ENCODE measurements around the gene MAP3K21. TPM values are rescaled to one million over a fixed set of nuclear protein-coding genes. Genes with fewer than 3 reads are reported as not detected.

MAP3K21 gene
- total RNA-seq, 2 experiments from 2014 or later, result 1.3 to 1.5 TPM

DNA sequence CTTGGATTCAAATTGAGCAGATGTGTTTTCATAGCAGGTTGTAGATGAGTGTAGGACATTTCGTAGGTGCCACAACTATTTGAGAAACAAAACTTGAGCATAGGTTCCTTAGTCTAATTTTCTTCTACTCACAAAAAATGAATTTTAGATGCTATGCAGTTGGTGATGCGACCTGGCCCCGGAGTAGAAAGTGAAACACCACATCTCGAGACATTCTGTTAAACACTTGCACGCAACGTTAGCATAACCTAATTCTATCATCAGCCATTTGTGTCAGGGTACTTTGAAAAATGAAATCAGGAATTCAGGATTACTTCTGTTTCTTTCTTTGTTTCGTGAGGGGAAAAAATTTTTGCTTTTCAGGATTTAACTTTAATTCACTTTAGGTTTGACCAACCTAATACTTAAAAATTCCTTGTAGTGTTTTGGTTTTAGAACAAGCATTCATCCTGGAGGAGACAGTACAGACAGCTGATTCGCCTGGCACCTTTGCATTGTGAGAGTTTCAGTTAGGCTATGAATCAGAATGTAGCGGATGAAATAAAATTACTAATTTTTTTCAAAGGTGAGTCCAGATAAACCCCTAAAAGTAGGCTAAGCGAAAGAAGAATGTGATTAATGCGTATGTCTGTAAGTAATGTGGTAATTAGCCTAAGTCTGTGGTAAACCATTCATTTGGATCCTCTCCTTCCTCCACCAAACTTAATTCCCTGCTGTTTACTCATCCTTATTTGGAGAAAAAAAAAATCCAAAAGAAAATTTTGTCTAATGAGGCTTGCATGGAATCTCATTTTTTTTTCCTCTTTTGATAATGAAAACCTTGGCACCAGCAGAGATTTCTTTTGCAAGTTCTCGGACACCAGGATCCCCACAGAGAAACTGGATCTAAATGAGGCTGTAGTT lies 44.9 kb downstream of the MAP3K21 start:
- DNase-seq (no peak), ATAC-seq (ENCODE audit: low read depth) (no peak)
- no peak overlapping the region for H3K27ac Mint-ChIP-seq
- H3K9me3 Mint-ChIP-seq, result no peaks in the 10 kb centered on the region
- peaks cover 7% of the 10 kb centered on the region for H3K27me3 Mint-ChIP-seq
- H3K36me3 Mint-ChIP-seq, result no peaks in the 10 kb centered on the region
- no peak overlapping the region for H3K4me3 Mint-ChIP-seq
- POLR2A ChIA-PET, result no interaction called here
- peaks cover 2% of the 10 kb centered on the region for H3K4me1 Mint-ChIP-seq

DNA sequence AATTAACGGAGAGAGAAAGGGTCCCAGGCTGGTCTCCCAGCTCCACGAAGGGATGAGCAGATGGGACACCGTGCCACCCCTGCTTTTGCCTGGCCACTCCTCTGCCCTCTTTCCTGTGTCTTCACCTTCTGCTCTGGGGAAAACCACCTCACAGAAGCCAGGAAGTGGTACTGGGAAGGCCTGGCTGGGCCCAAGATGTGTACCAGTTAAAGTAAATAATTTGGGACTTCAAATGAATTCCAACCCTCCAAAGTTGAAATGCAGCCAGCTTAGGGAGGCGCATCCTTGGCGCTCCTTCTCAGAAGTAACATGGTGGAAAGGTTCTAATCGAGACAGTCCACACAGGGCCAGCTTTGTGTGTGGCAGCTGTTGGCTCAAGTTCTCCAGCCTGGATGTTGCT lies 45.7 kb downstream of the MAP3K21 start:
- Mint-ChIP-seq H3K27ac (no peak overlapping the region), H3K36me3 (no peaks in the 10 kb centered on the region), H3K9me3 (no peaks in the 10 kb centered on the region), H3K27me3 (peaks cover 7% of the 10 kb centered on the region), H3K4me3 (no peak overlapping the region), H3K4me1 (peaks cover 2% of the 10 kb centered on the region)
- POLR2A ChIA-PET, result no interaction called here
- DNase-seq, result no peak
- ATAC-seq (ENCODE audit: low read depth), result no peak

DNA sequence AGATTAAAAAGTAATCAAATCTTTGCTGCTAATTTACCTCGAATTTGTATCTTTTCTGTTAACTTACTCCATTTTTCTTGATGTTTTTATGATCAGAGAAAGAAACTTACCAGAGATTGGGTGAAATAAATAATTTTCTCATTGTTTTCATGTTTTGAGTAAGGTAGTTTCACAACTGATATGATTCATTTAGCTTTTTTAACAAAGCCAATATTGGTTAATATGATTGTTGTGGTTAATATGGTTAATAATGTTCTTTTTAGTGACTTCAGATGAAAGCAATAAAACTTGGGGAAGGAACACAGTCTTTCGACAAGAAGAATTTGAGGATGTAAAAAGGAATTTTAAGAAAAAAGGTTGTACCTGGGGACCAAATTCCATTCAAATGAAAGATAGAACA lies 48.1 kb downstream of the MAP3K21 start:
- Mint-ChIP-seq H3K27ac (no peak overlapping the region), H3K4me1 (peaks cover 2% of the 10 kb centered on the region), H3K9me3 (no peaks in the 10 kb centered on the region), H3K36me3 (no peaks in the 10 kb centered on the region), H3K27me3 (peaks cover 7% of the 10 kb centered on the region), H3K4me3 (no peak overlapping the region)
- no peak for ATAC-seq (ENCODE audit: low read depth)
- no peak for DNase-seq
- POLR2A ChIA-PET, result no interaction called here

DNA sequence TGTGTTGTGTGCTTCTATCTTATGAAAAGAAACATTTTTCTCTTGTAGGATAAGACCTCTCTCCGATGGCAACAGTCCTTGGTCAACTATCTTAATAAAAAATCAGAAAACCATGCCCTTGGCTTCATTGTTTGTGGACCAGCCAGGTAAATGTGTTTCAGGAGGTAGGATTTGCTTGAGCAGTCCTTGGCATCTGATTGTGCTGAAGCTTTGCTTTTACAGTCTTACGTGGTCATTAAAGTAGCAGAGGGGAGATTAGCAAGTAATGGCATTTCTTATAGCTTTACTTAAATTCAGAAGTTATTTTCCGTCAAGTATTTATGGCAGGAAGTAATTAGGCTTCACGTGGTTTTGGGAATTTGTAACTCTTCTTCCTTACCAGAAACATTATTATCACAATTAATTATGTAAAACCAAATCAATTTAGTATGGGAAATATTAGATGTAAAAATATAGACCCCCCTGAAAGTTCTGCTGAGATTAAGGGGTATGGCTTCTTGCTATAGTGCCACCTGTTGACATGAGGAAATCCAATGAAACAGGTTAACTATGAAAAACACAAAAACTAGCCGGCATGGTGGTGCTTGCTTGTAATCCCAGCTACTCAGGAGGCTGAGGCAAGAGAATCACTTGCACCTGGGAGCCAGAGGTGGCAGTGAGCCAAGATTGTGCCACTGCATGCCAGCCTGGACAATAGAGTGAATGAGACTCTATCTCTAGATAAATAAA lies 49.0 kb downstream of the MAP3K21 start:
- Mint-ChIP-seq H3K36me3 (no peaks in the 10 kb centered on the region), H3K9me3 (no peaks in the 10 kb centered on the region), H3K27ac (no peak overlapping the region), H3K4me1 (peaks cover 2% of the 10 kb centered on the region), H3K27me3 (peaks cover 5% of the 10 kb centered on the region), H3K4me3 (no peak overlapping the region)
- DNase-seq (no peak), ATAC-seq (ENCODE audit: low read depth) (no peak)
- POLR2A ChIA-PET, result no interaction called here

DNA sequence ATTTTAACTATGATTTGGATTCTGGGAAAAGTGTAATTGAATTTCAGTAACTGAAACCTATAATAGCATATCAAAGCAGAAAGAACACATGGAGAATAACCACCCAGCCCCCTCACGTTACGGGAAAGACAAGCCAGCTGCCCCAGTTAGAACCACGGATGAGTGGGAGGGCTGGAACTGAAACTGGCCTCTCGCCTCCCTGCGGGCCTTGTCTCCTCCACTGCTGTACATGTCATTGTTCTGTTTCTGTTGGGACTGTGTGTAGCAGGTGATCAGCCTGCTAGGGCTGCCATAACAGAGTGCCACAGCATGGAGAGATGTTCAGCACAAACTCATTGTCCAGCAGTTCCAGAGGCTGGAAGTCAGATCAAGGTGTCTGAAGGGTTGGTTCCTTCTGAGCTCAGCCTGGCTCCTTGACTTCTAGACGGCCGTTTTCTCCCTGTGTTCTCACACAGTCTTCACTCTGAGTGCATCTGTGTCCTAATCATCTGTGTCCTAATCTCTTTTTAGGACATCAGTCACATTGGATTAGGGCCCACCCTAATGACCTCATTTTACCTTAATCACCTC lies 52.4 kb downstream of the MAP3K21 start:
- POLR2A ChIA-PET, result no interaction called here
- ATAC-seq (ENCODE audit: low read depth), result no peak

DNA sequence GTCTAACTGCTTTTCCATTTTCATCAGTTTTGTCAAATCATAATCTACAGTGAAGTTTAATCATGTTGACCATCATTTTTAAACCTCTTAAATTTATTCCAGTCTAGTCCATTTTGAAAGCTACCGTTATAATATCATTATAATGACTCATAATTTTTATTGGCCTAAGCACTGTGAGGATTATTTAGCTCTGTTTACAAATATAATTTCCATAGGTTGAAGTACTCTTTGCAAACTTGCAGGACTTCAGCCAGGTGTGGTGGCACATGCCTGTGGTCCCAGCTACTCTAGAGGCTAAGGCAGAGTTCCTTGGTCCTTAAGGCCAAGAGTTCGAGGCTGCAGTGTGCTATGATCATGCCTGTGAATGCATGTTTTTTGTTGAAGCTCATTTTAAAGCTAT lies 54.3 kb downstream of the MAP3K21 start:
- ATAC-seq (ENCODE audit: low read depth) (no peak), DNase-seq (no peak)
- H3K27me3 Mint-ChIP-seq, result no peaks in the 10 kb centered on the region
- no peaks in the 10 kb centered on the region for H3K9me3 Mint-ChIP-seq
- H3K4me3 Mint-ChIP-seq, result no peak overlapping the region
- H3K27ac Mint-ChIP-seq, result no peak overlapping the region
- POLR2A ChIA-PET, result no interaction called here
- no peaks in the 10 kb centered on the region for H3K4me1 Mint-ChIP-seq
- H3K36me3 Mint-ChIP-seq, result no peaks in the 10 kb centered on the region

More for the DNA sequence above, 52.4 kb downstream of the MAP3K21 start:
- H3K27ac Mint-ChIP-seq, result no peak overlapping the region
- H3K9me3 Mint-ChIP-seq, result no peaks in the 10 kb centered on the region
- H3K4me1 Mint-ChIP-seq, result no peaks in the 10 kb centered on the region
- H3K27me3 Mint-ChIP-seq, result peaks cover 5% of the 10 kb centered on the region
- DNase-seq, result no peak
- no peaks in the 10 kb centered on the region for H3K36me3 Mint-ChIP-seq
- H3K4me3 Mint-ChIP-seq, result no peak overlapping the region

DNA sequence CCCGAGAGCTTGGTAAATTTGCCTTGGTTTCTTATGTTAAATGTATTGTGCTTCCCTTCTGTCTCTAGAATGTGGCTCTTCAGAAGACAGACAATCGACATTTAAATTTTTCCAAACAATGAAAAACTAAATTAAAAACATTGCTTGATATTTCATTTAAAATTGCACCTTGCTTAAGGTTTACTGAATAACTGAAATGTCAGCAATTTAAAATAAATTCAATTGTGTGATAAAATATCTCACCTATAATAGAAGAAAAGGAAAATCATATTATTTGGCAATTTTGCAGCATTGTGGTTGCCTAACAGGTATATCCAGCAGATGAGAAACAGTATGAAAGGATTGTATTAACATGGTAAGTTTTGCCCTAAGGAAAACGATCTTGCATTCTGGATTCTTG lies 56.5 kb downstream of the MAP3K21 start:
- H3K4me1 Mint-ChIP-seq, result no peaks in the 10 kb centered on the region
- H3K27ac Mint-ChIP-seq, result no peak overlapping the region
- ATAC-seq (ENCODE audit: low read depth), result no peak
- H3K4me3 Mint-ChIP-seq, result no peak overlapping the region
- H3K9me3 Mint-ChIP-seq, result no peaks in the 10 kb centered on the region
- no peak for DNase-seq
- H3K36me3 Mint-ChIP-seq, result no peaks in the 10 kb centered on the region
- peaks cover 7% of the 10 kb centered on the region for H3K27me3 Mint-ChIP-seq
- POLR2A ChIA-PET, result no interaction called here

DNA sequence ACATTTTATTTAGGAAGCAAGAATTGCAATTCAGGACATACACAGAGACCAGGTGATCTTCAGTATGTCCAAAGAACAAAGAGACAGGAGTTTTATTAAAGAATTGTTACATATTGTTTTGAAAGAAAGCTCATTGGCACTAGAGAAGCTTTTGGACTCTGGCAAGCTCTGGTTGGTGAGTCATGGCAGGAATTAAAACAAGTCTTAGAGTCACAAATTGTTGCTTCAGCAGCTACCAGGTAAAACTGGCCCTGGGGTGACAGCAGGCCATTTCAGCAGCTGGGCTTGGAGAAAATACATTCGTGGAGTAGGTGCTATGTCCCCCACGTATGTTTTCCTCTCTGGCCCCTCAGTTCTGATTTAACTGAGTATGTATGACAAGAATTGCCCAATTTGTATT lies 58.8 kb downstream of the MAP3K21 start:
- ATAC-seq (ENCODE audit: low read depth) (no peak), DNase-seq (no peak)
- Mint-ChIP-seq H3K27ac (no peak overlapping the region), H3K4me1 (no peaks in the 10 kb centered on the region), H3K4me3 (no peak overlapping the region), H3K36me3 (no peaks in the 10 kb centered on the region), H3K9me3 (no peaks in the 10 kb centered on the region), H3K27me3 (peaks cover 18% of the 10 kb centered on the region)
- POLR2A ChIA-PET, result no interaction called here

DNA sequence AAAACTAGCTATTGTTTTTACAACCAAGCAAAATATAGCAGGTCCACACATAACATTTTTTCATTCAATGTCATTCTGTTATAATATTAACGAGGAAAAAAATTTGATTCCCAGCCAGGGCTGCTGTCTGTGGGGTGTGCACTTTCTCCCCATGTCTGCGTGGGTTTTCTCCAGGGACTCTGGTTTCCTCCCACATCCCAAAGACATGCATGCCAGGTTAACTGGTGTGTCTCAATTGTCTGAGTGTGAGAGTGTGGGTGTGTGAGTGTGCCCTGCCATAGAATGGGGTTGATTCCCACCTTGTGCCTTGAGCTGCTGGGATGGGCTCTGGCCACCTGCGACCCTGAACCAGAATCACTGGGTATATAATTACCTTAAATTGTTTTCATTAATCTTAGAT lies 60.1 kb downstream of the MAP3K21 start:
- no peak for DNase-seq
- Mint-ChIP-seq H3K4me1 (no peaks in the 10 kb centered on the region), H3K27ac (no peak overlapping the region), H3K9me3 (no peaks in the 10 kb centered on the region), H3K4me3 (no peak overlapping the region), H3K27me3 (peaks cover 24% of the 10 kb centered on the region), H3K36me3 (no peaks in the 10 kb centered on the region)
- POLR2A ChIA-PET, result no interaction called here
- no peak for ATAC-seq (ENCODE audit: low read depth)

DNA sequence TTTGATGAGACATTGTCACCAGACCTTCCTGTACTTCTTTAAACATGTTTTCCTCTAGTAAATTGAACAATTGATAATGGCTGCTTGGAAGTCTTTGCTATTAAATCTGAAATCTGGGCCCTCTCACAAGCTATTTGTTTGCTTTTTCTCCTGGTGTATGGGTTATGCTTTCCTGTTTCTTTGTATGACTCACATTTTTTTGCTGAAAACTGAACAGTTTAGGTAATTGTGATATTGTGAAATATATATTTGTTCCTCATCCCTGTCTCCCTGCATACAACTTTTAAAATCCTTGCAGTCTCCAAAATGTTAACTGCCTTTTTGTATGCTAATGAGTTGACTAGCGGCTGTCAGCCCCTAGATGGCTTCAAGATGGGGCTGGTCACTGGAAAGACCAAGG lies 61.6 kb downstream of the MAP3K21 start:
- Mint-ChIP-seq H3K4me1 (no peaks in the 10 kb centered on the region), H3K4me3 (no peak overlapping the region), H3K27me3 (peaks cover 27% of the 10 kb centered on the region), H3K9me3 (no peaks in the 10 kb centered on the region), H3K27ac (no peak overlapping the region), H3K36me3 (no peaks in the 10 kb centered on the region)
- POLR2A ChIA-PET, result no interaction called here
- ATAC-seq (ENCODE audit: low read depth), result no peak
- no peak for DNase-seq

DNA sequence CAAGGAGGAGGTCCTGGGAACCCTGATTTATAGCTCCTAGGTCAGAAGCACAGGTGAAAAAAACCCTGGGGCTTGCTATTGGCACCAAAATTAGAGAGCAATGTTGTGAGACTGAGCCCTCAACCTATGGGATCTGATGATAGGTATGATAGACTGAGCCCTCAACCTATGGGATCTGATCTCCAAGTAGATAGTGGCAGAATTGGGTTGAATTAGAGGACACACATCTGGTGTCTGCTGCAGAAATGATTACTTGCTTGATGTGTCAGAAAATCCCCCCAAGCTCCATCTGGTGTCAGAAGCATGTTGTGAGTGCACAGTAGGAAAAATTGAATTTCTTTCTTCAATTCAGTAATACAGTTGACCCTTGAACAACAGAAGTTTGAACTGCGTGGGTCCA lies 62.4 kb downstream of the MAP3K21 start:
- H3K4me1 Mint-ChIP-seq, result no peaks in the 10 kb centered on the region
- DNase-seq, result no peak
- H3K27me3 Mint-ChIP-seq, result peaks cover 27% of the 10 kb centered on the region
- H3K4me3 Mint-ChIP-seq, result no peak overlapping the region
- ATAC-seq (ENCODE audit: low read depth), result no peak
- POLR2A ChIA-PET, result no interaction called here
- no peaks in the 10 kb centered on the region for H3K36me3 Mint-ChIP-seq
- H3K9me3 Mint-ChIP-seq, result no peaks in the 10 kb centered on the region
- H3K27ac Mint-ChIP-seq, result no peak overlapping the region

DNA sequence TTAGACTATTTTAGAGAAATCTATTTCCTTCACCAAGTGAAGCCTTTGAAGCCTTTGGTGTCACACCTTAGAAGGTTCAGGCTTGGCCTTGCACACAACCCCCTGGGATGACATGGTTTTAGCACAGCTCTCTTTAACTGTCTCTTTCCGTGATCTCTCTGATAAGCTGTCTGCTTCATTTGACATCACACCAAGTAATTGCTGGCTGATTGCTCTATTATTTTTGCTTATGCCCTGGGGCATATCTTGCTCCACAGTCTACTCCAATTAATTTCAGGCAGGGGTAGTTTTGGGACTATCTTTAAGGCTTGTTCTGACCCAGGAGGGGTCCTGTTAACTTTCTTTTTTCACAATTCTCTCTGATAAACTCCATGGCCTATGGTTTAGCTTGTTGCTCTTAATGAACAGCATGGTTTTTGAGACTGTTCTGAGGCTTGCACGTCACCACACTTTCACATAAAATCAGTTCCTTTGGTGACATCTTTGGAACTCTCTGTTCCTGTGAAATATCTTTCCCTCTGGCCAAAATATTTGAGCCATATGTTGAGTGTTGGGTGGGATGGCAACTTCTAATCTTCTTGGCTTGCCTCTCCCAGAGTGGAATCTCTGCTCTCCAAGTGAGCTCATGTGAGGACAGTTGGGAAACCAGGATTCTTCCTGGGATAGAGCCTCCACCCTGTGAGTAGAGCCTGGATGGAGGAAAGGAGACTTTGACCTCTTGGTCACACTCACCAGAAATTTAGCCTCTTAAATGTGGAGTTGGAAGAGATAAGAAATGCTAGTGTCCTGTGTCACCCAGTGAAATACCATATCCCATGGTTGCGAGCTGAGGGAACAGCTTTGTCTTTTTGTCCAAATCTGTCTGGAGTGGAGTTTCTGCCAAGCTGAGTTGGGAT lies 63.6 kb downstream of the MAP3K21 start:
- Mint-ChIP-seq H3K9me3 (no peaks in the 10 kb centered on the region), H3K36me3 (no peaks in the 10 kb centered on the region), H3K4me1 (no peaks in the 10 kb centered on the region), H3K4me3 (no peak overlapping the region), H3K27me3 (peaks cover 27% of the 10 kb centered on the region), H3K27ac (no peak overlapping the region)
- ATAC-seq (ENCODE audit: low read depth) (no peak), DNase-seq (no peak)
- POLR2A ChIA-PET, result no interaction called here

DNA sequence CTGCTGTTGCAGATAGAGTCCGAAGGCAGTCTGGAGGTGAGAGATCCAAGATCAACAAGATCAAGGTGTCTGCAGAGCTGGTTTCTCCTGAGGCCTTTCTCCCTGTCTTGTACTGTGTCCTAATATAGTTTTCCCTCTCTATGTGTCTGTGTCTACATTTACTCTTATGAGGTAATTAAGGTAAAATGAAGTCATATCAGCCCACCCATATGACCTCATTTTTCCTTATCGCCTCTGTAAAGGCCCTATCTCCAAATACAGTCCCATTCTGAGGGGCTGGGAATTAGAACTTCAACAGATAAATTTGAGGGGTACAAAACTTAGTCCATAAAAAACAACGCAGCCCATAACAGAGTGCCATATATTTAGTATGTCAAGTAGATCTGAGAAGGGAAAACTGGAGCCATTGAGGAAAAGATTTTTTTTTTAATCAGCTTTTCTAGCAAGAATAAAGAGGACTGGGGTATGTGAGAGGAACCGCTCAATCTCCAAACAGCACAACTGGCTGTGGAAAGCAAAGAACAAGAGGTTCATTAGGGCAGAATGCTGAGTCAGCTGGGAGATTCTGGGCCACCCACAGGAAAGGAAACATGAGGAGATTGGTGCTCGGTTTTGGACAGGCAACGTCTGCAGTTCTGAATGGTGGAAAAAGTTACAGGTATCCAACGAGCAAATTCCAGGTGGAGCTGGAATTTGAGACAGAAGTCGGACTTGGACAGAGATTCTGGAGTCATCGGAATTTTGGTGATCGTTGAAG lies 65.7 kb downstream of the MAP3K21 start:
- no peak overlapping the region for H3K4me3 Mint-ChIP-seq
- H3K4me1 Mint-ChIP-seq, result no peaks in the 10 kb centered on the region
- no peaks in the 10 kb centered on the region for H3K36me3 Mint-ChIP-seq
- peaks cover 27% of the 10 kb centered on the region for H3K27me3 Mint-ChIP-seq
- POLR2A ChIA-PET, result no interaction called here
- DNase-seq, result no peak
- no peak overlapping the region for H3K27ac Mint-ChIP-seq
- no peak for ATAC-seq (ENCODE audit: low read depth)
- no peaks in the 10 kb centered on the region for H3K9me3 Mint-ChIP-seq

Measured in activated naive CD8-positive, alpha-beta T cell treated with anti-CD3 and anti-CD28 coated beads, Interleukin-2, amount 10 ng/mL, durations not matched to agents 7 days and 5 days (primary cell).